H1 (cell line): ENCODE data around the gene MSH2. TPM values are rescaled to one million over a fixed set of nuclear protein-coding genes. Genes with fewer than 3 reads are reported as not detected.

Experiments
- CHD7 ChIP-seq: fragments of 300-600 bp; sonication (generic); IDR thresholded peaks from 2 replicates; pipeline ENCODE4 v1.7.1; 2012; ENCODE audit warnings: low read length, moderate library complexity, mild to moderate bottlenecking, inconsistent platforms; ENCODE audit not compliant: insufficient replicate concordance
- polyA plus RNA-seq, 7 experiments: library from polyadenylated mRNA; depleted of rRNA in 3 of 7; stranded (reverse) in 5 of 7; unstranded in 2 of 7; fragments of >200 nt in 5 of 7; fragments of 200-250 nt in 2 of 7; gene quantifications; 1 replicate in 5 of 7; 2 replicates in 1 of 7; 4 replicates in 1 of 7; pipeline versions ENCODE4 v1.2.1 to v1.2.3, GENCODE V29; 2011 to 2013; ENCODE audit warnings: missing spikeins in 2 of 7, mixed read lengths in 2 of 7
- total RNA-seq: library from RNA; stranded (reverse); fragmentation: NEBNext Ultra II Directional; extraction: Animal tissue kit (Norgen Biotek cat#: 25700); gene quantifications from 2 replicates; pipeline ENCODE4 v1.2.1, GENCODE V29; 2021

Gene MSH2
- total and polyA plus RNA-seq, 2 of the 8 experiments (the other 6 are each of a cell fraction or from before 2014, with no cell fraction given): 64.1 to 228 TPM

- TF ChIP-seq CHD7: no peak
Observed at GRCh38 chr2:47379384-47379783, 23.6 kb upstream of the MSH2 start (continued).
